HG03469 (cell line): ENCODE data around the gene MRTFA.
"Not testable (repeated sequence)": the region's sequence is repeated elsewhere in the genome, so short reads cannot be mapped to it uniquely, and the experiment has no call there.

Experiments used
- ATAC-seq: cut with Tn5 transposase; IDR thresholded peaks from one replicate; pipeline ENCODE4 v1.9.1; 2021; ENCODE audit warnings: mild to moderate bottlenecking, moderate library complexity, moderate number of reproducible peaks; ENCODE audit not compliant: unreplicated experiment

The MRTFA gene

DNA sequence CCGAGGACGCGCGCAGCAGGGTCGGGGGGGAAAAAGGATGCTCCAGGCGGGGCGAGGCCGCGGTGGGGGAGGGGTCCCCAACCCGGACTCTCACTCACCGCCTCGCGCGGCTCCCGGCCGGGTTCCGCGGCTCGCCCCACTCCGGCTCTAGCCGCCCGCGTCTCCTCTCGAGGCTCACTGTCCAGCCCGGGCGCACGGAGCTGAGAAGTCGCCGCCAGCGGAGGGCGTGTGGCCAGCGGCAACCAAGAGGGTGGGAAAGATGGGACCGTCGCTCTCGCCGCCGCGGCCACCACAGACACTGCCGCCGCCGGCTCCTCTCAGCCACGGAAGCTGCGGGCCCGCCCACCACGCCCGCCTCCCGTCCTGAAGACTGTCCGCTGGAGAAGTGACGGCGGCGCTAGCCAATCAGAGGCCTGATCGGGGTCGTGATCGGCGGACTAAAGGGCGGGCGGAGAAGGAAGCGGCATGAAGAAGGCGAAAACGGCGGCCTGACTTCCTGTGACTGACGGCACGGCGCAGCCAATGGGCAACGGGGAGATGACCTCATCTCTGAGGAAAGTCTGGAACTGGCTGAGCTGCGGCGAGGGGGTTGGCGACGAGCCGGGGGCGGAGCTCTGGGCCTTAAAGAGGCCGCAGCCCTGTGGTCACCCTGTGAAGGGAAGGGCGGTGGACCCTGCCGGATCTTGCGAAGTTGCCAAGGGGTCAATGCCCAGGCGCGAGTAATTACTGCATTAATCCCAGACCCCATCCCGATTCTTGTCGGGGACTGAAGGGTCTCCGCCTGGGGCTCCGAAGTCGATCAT lies at the start of gene MRTFA:
MRTFA (minus strand) TSS at position 340 of the 803 bp plus-strand sequence.
- ATAC-seq, result peak; percentile 69

DNA sequence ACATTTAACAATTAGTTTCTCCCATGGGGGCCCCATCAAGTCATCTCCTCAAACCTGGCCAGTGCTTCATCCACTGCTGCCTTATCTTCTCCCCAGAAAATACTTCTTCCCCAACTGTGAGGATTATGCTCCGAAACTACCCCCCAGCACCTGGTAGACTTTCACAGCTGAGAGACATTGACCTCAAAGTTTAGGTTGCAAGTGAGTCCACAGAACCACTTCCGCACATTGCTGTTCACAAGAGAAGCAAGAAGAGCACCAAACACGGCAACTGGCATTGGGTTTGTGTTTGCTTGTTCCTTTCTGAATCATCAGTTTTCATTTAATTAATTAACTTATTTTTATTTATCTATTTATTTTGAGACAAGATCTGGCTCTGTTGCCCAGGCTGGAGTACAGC lies 48.9 kb upstream of the MRTFA start:
- no peak for ATAC-seq

DNA sequence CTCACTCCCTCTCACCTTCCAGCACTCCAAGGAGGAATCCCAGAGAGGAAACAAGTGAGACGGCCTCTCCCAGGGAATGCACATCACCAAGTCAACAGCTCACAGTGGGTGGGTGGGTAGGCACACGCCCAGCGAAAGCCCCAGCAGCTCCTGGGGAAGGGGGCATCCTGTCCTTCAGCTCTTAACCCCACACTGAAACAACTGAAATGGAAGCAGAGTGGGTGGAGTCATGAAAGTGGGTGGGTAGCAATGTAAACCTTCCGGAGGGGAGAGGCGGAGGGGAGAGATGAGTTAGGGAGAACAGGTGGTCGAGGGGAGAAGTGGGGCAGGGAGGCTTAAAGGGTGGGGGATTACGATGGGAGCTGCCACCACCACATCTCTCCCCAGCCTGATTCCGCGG lies 48.2 kb upstream of the MRTFA start:
- ATAC-seq, result no peak

GRCh38 chr22:40681451-40681850 lies 44.9 kb upstream of the MRTFA start:
- ATAC-seq, result no peak

DNA sequence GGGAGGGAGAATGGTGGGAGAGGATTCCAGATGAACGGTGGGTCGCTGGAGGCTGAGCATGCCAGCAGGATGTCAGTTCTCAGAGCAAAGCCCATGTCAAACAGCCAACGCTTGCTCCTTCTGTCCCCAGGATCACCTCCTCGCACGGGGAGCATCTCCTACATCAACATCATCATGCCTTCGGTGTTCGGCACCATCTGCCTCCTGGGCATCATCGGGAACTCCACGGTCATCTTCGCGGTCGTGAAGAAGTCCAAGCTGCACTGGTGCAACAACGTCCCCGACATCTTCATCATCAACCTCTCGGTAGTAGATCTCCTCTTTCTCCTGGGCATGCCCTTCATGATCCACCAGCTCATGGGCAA lies 44.3 kb upstream of the MRTFA start:
- ATAC-seq, result no peak

- no peak for ATAC-seq
Observed at GRCh38 chr22:40679964-40680818, 43.7 kb upstream of the MRTFA start.

DNA sequence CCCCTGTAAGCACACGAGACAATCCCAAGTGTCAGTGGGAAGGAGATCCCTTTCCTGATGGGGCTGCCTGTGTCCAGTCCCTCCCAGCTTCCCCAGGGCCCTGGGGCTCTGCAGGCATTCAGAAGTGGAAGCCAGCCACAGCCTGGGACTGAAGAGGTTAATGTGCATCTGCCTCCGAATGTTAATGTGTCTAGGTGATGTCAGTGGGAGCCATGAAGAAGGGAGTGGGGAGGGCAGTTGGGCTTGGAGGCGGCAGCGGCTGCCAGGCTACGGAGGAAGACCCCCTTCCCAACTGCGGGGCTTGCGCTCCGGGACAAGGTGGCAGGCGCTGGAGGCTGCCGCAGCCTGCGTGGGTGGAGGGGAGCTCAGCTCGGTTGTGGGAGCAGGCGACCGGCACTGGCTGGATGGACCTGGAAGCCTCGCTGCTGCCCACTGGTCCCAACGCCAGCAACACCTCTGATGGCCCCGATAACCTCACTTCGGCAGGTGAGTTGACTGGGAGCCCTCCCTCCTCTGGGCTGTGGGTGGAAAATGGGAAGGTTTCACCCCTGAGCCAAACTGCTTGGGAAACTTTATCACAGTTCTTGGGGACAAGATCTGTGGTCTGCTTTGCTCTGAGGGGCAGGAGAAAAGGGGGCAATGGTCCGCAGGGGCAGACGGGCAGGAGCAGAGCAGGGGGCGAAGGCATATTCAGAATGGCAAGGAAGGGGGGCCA lies 42.9 kb upstream of the MRTFA start, which contains the start of gene MCHR1:
MCHR1 (plus strand) TSS at position 236 of the 715 bp plus-strand sequence; CDS start at position 405, 169 bp downstream.
- ATAC-seq, result no peak

DNA sequence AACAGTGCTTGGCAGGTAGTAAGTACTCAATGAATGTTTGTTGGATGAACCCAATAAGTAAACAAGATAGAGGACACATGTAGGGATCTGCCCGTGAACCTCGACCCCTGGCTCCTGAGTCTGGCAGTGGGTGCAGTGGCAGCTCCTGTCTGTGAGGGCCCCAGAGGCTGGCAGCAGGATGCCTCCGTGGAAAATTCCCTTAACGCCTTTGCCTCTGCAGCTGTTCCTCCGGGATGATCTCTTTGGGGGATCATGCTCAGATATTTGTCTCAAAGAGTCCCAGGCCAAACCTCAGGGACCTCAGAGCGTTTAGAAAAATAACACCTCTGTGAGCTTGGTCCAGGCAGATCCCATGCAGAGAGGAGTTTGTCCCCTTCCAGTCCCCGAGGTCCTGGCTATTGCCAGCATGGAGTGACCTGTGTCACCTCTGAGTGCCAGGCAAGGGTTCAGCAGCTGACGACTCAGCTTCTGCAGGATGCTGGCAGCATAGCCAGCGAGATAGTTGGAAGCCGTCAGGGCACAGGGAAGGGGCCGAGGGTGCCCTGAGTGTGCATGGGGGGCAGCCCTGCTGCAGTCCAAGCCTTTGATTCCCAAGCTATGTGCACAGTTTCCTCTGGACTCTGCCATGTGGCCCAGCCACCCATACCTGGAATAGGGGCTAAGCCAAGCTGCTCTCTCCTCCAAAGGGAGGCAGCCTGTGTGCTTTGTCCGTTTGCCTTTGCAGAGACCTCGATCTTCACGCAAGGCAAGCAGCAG lies 42.2 kb upstream of the MRTFA start:
- no peak for ATAC-seq

DNA sequence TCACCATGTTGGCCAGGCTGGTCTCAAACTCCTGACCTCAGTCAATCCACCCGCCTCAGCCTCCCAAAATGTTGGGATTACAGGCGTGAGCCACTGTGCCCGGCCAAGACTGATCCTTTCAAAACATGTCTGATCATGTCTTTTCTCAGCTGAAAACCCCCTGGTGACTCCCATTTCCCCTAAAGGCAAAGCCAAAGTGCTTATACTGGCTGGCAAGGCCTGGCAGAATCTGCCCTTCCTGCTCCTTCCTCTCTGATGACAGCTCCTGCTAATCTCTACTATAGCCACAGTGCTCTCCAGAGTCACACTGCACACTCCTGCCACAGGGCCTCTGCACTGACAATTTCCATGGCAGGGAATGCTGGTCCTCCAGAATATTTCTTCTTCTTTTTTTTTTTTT lies 40.1 kb upstream of the MRTFA start:
- ATAC-seq, result no peak

- not testable (repeated sequence) for ATAC-seq
Observed at GRCh38 chr22:40676166-40676565, 39.6 kb upstream of the MRTFA start.

DNA sequence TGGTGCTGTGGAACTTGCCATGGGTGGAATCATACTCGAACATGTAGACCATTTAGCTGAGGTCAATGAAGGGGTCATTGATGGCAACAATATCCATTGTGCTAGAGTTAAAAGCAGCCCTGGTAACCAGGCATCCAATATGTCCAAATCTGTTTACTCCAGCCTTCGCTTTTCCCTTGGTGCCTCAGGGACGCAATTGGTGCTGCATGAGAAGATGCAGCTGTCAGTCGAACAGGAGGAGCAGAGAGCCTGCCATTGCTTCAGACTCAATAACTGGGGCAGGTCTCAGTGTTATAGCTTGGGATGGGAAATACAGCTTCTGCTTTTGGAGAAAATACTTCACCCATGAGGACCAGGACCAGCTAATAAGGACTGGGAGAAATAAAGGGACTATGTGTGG lies 37.8 kb upstream of the MRTFA start:
- no peak for ATAC-seq

DNA sequence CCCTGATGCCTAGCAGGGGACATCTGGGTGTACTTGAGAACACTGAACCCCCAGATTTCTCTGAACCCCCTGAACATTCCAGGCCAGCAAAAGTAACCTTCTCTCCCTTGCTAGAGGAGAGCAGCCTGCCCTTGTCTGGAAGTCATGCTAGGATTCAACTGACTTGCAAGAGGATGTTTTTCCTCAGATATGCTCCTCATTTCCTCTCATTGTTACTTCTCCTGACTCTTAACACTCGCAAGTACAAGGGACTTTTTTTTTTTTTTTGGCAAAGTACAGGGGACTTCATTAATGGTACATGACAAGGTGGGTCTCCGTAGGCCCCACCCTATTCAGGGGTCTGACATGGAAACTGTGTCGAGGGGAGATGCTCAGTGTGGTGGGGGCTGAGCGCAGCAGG lies 36.5 kb upstream of the MRTFA start:
- ATAC-seq, result no peak

- no peak for ATAC-seq
Observed at GRCh38 chr22:40671796-40672360, 35.4 kb upstream of the MRTFA start.

DNA sequence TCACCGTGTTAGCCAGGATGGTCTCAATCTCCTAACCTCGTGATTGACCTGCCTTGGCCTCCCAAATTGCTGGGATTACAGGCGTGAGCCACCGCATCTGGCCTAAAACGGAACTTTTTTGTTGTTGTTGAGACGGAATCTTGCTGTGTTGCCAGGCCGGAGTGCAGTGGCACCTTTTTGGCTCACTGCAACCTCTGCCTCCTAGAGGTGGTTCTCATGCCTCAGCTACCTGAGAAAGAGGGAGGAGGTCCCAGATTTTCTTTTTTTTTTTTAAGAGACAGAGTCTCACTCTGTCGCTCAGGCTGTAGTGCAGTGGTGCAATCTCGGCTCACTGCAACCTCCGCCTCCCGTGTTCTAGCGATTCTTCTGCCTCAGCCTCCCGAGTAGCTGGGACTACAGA lies 34.9 kb upstream of the MRTFA start:
- no peak for ATAC-seq

- ATAC-seq, result no peak
Observed at GRCh38 chr22:40670058-40670457, 33.5 kb upstream of the MRTFA start.

GRCh38 chr22:40668611-40669411 lies 32.3 kb upstream of the MRTFA start:
- no peak for ATAC-seq

DNA sequence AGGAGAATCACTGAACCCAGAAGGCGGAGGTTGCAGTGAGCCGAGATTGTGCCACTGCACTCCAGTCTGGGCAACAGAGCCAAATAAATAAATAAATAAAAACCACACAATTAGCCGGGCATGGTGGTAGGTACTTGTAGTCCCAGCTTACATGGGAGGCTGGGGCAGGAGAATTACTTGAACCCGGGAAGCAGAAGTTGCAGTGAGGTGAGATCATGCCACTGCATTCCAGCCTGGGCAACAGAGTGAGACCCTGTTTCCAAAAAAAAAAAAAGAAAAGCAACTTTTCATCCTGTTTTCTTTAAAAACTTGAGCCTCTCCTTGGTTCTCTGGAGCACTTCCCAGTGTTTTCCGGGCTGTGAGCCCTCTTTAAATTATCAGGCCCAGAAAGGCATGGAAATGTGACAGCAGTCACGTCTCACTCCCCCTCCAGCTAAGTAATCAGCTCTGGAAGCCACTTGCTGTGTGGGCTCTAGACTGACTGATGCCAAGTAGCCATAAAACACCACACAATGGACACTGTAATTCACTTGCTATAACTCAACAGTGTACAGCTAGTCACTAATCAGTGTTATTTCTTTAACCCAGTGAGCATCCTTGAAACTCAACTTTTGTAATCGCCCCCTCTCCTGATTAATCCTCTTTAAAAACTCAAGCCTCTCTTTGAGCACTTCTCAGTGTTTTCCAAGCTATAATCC lies 29.8 kb upstream of the MRTFA start:
- no peak for ATAC-seq

- no peak for ATAC-seq
Observed at GRCh38 chr22:40665312-40665711, 28.8 kb upstream of the MRTFA start.

- no peak for ATAC-seq
Observed at GRCh38 chr22:40661671-40662070, 25.2 kb upstream of the MRTFA start.
